Astrocyte (in vitro differentiated cells and primary cell): Measurements from ENCODE around the gene MAN2A1.

Source experiments
- CTCF ChIP-seq: IDR thresholded peaks from 2 replicates; pipeline ENCODE4 v1.5.1; 2011; ENCODE audit warnings: low read depth, mild to moderate bottlenecking, inconsistent platforms, low read length, moderate library complexity; ENCODE audit not compliant: insufficient read depth
- EZH2 ChIP-seq: IDR thresholded peaks from 2 replicates; pipeline ENCODE4 v1.6.1; 2012; ENCODE audit warnings: mild to moderate bottlenecking, low read length, inconsistent platforms; ENCODE audit not compliant: insufficient read depth

GRCh38 chr5:109668668-109669422, 20.9 kb upstream of the MAN2A1 start:
- TF ChIP-seq CTCF (no peak), EZH2 (no peak)
